Thyroid gland (tissue), 4 donors: ENCODE results near the gene SPNS2.

Source experiments
- POLR2A ChIP-seq, 2 donors: fragments of 450-650 bp; IDR thresholded peaks; one replicate each; pipeline ENCODE4 v1.6.1; 2017; ENCODE audit warnings: antibody characterized with exemption in 2 of 2, mild to moderate bottlenecking in 2 of 2, moderate library complexity in 1 of 2
- TF ChIP-seq, protein P1 (sequence below), 6 experiments: fragments of 200-600 bp in 3 of 6; fragments of 450-650 bp in 3 of 6; sonication (generic) in 3 of 6; IDR thresholded peaks; one replicate each; pipeline ENCODE4 v1.5.1; 2016 to 2019; ENCODE audit warnings: antibody characterized with exemption in 6 of 6, mild to moderate bottlenecking in 2 of 6, inconsistent platforms in 1 of 6, moderate library complexity in 1 of 6

DNA sequence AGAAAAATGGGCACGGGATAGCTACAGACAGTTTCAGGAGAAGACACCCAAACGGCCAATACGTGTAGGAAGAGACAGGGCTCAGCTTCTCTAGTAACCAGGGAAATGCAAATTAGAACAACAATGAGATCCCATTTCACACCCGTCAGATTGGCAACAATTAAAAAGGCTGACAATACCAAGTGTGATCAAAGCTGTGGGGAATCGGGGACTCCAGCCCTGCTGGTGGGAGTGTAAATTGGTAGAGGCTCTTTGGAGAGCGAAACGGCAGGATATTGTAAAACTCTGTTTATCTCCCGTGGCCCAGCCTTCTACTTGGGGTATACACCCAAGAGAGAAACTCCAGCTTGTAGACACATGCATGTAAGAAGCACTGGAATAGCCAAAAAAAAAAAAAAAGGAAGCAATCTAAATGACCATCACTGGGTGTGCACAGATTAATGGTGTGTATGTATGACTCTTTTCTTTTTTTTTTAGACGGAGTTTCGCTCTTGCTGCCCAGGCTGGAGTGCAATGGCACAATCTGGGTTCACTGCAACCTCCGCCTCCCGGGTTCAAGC is 29.0 kb downstream of the SPNS2 start:
- no peak for TF ChIP-seq POLR2A (IDR thresholded peaks at IDR 0.05)
- TF ChIP-seq, protein P1, sequence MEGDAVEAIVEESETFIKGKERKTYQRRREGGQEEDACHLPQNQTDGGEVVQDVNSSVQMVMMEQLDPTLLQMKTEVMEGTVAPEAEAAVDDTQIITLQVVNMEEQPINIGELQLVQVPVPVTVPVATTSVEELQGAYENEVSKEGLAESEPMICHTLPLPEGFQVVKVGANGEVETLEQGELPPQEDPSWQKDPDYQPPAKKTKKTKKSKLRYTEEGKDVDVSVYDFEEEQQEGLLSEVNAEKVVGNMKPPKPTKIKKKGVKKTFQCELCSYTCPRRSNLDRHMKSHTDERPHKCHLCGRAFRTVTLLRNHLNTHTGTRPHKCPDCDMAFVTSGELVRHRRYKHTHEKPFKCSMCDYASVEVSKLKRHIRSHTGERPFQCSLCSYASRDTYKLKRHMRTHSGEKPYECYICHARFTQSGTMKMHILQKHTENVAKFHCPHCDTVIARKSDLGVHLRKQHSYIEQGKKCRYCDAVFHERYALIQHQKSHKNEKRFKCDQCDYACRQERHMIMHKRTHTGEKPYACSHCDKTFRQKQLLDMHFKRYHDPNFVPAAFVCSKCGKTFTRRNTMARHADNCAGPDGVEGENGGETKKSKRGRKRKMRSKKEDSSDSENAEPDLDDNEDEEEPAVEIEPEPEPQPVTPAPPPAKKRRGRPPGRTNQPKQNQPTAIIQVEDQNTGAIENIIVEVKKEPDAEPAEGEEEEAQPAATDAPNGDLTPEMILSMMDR (IDR thresholded peaks at IDR 0.05): no peak
